KOPT-K1 (cell line): ENCODE data around the gene PELI2.

Source experiments
- H3K27ac ChIP-seq: fragments of 200-600 bp; sonication (generic); 2 replicates; pipeline ENCODE4 v1.5.1; 2016; ENCODE audit warnings: antibody characterized with exemption, mild to moderate bottlenecking, low read depth, low read length; ENCODE audit not compliant: poor library complexity, severe bottlenecking
- H3K36me3 ChIP-seq: fragments of 200-600 bp; sonication (generic); 2 replicates; pipeline ENCODE4 v1.5.1; 2017; ENCODE audit warnings: antibody characterized with exemption, mild to moderate bottlenecking, low read length, moderate library complexity; ENCODE audit not compliant: insufficient read depth
- H3K9me3 ChIP-seq: fragments of 200-600 bp; sonication (generic); 2 replicates; pipeline ENCODE4 v1.5.1; 2017; ENCODE audit warnings: antibody characterized with exemption, low read length, mild to moderate bottlenecking; ENCODE audit not compliant: insufficient read depth, poor library complexity, severe bottlenecking

PELI2 gene

GRCh38 chr14:56187736-56188135 lies 69.5 kb downstream of the PELI2 start:
- Histone ChIP-seq H3K27ac (no peak overlapping the region), H3K36me3 (no peaks in the 10 kb centered on the region), H3K9me3 (peaks cover 3% of the 10 kb centered on the region)

- Histone ChIP-seq H3K27ac (no peak overlapping the region), H3K36me3 (no peaks in the 10 kb centered on the region), H3K9me3 (peaks cover 3% of the 10 kb centered on the region)
Measured at GRCh38 chr14:56189307-56189706, 71.1 kb downstream of the PELI2 start.

DNA sequence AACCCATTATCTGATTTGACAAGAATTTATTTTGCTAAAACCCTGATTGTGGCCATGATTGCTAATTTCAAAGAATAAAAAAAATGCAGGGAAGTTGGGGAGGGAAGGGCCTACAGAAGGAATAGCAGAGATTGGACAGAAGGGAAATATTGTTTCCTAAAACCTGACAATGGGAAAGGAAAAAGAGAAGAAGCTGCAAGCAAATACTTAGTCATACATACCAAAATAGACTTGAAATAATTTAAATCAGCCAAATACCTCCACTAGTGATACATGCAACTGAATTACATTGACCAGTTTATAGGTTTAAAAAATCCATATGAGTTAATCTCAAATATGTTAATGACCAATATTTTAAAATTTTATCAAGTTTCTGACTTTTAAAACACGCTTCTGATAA lies 75.1 kb downstream of the PELI2 start:
- Histone ChIP-seq H3K9me3 (peaks cover 3% of the 10 kb centered on the region), H3K36me3 (no peaks in the 10 kb centered on the region), H3K27ac (peak overlapping the region; percentile 86)

DNA sequence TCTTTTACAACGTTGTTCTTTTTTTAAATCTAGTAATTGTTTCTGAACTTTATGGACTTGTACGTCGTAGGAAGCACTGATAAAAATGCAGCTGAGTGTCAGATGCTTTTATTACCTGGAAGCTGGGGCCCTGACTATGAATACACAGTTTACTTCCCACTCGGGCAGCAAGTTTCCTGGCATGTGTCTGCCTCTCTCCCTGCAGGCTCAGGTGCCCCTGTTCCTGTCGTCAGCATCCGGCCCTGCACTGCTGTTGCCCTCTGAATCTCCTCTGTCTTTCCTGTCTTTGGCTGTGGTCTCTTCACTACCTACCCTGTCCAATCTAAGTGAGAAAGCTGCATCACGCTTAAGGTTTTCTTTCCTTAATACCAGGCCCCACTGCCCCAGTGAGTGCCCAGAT lies 75.8 kb downstream of the PELI2 start:
- Histone ChIP-seq H3K36me3 (no peaks in the 10 kb centered on the region), H3K9me3 (peaks cover 3% of the 10 kb centered on the region), H3K27ac (peak overlapping the region; percentile 86)

DNA sequence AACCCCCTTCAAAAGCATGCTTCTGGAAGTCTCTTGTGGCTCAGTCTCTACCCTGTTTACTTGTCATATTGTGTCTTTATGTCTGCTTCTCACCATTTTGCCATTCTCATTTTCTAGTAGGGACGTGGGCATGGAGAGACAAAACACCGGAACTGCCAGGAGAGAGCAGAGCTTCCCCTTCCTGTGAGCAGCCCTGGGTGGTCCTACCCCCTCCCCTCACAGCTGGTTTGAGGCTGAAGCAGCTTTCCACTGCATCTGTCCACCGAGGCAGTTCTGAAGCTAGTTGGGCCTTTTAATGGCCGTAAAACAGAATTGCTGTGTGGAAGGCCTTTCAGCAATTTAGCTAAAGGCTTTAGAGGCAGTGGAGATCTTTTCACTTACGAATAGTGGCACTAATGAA lies 77.0 kb downstream of the PELI2 start:
- no peaks in the 10 kb centered on the region for H3K36me3 ChIP-seq
- H3K27ac ChIP-seq = peak overlapping the region; percentile 86
- peaks cover 3% of the 10 kb centered on the region for H3K9me3 ChIP-seq

DNA sequence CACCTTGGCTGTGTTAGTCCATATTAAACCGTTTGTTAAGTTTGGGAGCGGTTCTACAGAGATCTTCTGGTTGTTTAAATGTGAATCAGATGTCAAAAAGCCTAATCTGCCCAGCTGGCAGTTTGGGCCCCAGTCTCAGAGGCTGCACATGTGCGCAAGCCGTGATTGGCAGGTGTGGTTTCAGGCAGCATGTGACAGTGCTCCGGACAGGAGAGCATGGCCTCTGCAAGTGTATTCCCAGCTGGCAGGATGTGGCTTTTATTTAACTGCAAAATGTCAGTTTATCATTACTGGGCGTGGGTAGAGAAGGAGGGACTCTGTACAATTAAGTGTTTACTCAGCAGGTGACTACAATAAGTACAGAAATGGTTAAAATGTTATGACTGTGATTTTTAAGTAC lies 77.5 kb downstream of the PELI2 start:
- H3K36me3 ChIP-seq = no peaks in the 10 kb centered on the region
- peak overlapping the region; percentile 86 for H3K27ac ChIP-seq
- H3K9me3 ChIP-seq = no peaks in the 10 kb centered on the region

GRCh38 chr14:56196274-56196673 lies 78.1 kb downstream of the PELI2 start:
- peaks cover 3% of the 10 kb centered on the region; the same call in 1 of the 2 replicates for H3K36me3 ChIP-seq
- H3K27ac ChIP-seq = peak overlapping the region; percentile 86
- H3K9me3 ChIP-seq = peaks cover 1% of the 10 kb centered on the region

DNA sequence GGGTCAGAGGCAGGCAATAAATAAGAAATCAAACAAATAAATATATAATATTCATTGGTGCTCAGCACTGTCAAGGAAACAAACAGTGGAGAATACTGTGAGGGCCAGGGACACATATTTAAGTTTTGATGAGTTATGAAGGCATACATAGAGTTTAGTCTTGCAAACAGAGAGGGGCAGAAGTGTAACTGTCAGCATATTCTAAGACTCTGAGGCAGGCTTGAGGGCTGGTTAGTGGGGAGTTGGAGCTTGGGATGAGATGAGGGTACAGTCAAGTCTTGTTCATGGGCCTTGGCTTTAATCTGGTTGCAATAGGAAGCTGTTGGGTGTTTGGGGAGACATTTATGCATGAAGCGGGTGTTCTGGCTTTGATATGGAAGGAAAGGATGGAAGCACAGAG lies 78.9 kb downstream of the PELI2 start:
- Histone ChIP-seq H3K27ac (peak overlapping the region; percentile 86), H3K9me3 (peaks cover 5% of the 10 kb centered on the region), H3K36me3 (peaks cover 4% of the 10 kb centered on the region; the same call in 1 of the 2 replicates)

- H3K9me3 ChIP-seq = peaks cover 5% of the 10 kb centered on the region
- peak overlapping the region; percentile 86 for H3K27ac ChIP-seq
Measured at GRCh38 chr14:56198438-56198837, 80.2 kb downstream of the PELI2 start.

DNA sequence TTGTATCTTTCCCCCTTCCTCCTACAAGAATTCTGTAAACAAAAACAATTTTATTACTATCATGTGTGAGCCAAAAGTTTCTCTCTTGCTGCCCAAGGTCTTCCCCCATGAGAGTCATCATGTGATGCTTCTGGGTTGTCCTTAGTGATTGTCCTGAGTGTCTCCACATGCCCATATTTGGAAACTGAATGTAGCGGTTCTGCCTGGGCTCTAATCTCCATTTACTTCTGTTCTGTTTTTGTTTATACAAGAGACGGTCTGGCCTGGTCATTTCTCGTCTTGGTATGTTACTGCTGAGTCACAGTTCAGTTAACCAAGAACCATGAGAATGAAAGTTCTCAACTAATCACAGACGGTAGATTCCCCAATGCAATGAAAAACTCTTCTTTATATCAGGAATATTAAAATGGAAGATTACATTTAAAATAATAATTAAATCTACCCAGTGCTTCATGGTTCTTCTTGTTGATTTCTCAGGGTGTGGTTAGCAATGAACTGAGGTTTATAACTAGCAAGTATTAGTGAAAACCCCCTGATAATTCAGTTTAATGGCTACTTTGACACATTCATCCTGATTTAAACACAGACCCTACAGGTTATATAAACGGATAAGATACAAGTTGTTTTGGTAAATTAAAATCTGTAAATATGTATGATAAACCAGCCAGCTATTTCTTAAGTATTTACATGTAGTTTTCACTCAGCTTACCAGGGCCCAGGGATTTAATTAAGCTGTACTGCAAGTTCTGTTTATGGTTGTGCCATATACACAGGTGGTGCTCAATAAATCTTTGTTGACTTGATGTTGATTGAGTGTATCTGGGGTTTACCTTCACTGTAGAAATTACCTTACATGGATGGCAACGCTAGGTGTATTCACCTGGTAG lies 81.1 kb downstream of the PELI2 start:
- Histone ChIP-seq H3K27ac (no peak overlapping the region), H3K9me3 (peaks cover 5% of the 10 kb centered on the region), H3K36me3 (peaks cover 4% of the 10 kb centered on the region; the same call in 1 of the 2 replicates)

More at GRCh38 chr14:56198438-56198837, 80.2 kb downstream of the PELI2 start:
- H3K36me3 ChIP-seq = peaks cover 4% of the 10 kb centered on the region; the same call in 1 of the 2 replicates

DNA sequence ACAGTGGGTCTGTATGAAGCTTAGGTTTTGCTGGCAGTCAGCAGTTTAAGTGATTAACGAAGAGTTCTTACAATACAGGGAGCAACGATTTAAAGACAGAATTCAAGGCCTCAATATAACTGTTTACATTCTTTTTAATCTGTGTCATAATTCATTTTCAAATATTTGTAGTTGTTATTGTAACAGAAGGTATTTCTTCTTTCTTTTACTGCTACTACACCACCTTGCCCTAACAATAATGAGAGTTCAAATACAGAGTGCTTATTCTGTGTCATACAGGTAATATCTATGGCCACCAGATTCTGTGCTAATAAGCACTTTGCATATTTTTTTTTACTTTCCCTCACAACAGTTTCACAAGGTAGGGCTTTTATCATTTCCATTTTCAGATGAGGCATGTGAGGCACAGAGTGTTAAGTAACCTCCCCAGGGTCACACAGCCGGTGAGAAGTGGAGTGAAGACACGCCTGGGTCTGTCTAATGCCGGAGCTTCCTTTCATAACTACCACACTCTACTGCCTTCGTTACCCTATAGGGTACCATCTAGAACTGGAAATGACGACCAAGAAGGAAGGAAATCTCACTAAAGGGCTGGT lies 81.9 kb downstream of the PELI2 start:
- Histone ChIP-seq H3K9me3 (peaks cover 5% of the 10 kb centered on the region), H3K36me3 (peaks cover 4% of the 10 kb centered on the region; the same call in 1 of the 2 replicates), H3K27ac (no peak overlapping the region)

DNA sequence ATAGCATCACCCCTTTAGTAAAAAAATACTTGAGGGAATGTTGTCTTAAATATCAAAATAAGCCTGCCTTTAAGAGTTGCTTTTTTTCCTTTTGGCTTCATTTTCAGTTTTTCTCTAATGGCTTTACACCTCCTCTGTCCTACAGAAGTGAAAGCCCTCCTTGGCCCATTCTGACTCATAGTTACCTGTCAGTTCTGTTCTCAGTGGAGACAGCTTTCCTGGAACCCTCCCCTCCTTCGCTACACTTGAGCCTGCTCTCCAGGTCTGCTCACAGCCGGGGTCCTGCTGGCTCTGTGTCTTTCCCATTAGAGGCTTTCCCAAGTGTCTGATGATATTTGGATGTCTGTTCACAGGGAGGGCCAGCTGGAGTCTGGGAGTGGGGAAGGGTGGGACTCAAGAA lies 84.0 kb downstream of the PELI2 start:
- Histone ChIP-seq H3K9me3 (peaks cover 5% of the 10 kb centered on the region), H3K27ac (no peak overlapping the region), H3K36me3 (peaks cover 4% of the 10 kb centered on the region; the same call in 1 of the 2 replicates)

- H3K9me3 ChIP-seq = peaks cover 5% of the 10 kb centered on the region
- H3K36me3 ChIP-seq = peaks cover 4% of the 10 kb centered on the region; the same call in 1 of the 2 replicates
- H3K27ac ChIP-seq = peak overlapping the region; percentile 30
Measured at GRCh38 chr14:56205881-56206280, 87.7 kb downstream of the PELI2 start.

GRCh38 chr14:56206596-56206995 lies 88.4 kb downstream of the PELI2 start:
- no peaks in the 10 kb centered on the region for H3K36me3 ChIP-seq
- peaks cover under 1% of the 10 kb centered on the region for H3K9me3 ChIP-seq
- no peak overlapping the region for H3K27ac ChIP-seq

- Histone ChIP-seq H3K36me3 (no peaks in the 10 kb centered on the region), H3K9me3 (no peaks in the 10 kb centered on the region), H3K27ac (peak overlapping the region; percentile 21)
Measured at GRCh38 chr14:56207626-56208292, 89.5 kb downstream of the PELI2 start.
